GOT3 (cell line): ENCODE measurements around the gene STK32C.

Source experiments
- DNase-seq: peaks from one replicate; lab custom pipeline; 2025; ENCODE audit warnings: mixed read lengths; lab: John Stamatoyannopoulos, UW

STK32C gene

GRCh38 chr10:132182591-132182990 lies 125.2 kb downstream of the STK32C start:
- no peak for DNase-seq

DNA sequence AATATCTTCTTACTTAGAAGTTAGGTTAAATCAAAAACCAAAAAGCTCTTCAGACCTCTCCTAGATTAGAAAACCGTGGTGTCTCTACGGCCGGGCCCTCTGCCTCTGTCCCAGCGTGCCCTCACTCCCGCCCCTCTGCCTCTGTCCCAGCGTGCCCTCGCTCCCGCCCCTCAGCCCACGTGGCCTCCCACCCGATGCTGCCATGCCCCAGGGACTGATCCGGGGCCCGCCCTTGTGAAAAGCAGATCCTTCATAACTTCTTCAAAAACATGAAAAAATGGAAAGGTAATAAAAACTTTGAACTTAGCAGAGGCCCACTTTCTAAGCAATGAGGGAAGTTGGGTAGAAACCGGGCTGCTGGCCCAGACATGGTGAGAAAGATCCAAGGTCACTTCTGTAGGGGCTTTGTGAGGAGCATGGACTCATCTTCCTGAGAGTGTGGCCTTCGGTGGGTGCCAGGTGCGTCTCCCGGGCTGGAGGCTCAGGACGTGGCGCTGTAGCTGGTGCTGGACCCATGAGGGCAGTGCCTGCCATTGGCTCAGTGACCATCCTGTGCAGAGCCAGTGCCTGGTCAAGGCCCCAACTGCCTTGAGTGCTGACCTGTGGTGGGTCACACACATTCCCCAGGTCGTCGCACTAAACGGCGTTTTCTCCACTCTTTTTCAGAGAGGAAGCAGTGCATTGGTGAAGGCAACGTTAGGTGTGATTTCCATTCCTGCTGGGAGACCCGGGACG lies 125.9 kb downstream of the STK32C start:
- DNase-seq, result no peak

DNA sequence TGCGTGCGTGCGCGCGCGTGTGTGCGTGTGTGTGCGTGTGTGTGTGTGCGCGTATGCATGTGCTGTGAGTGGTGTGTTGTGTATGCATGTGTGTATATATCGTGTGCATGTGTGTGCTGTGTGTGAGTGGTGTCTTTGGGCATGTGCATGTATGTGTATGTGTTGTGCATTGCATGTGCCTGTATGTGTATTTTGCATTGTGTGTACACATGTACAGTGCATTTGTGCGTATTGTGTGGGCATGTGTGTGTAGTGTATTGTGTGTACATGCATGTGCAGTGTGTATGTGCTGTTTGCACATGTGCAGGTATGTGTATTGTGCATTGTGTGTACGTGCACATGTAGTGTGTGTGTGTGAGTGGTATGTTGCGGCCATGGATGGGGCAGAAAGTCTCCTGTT lies 127.0 kb downstream of the STK32C start:
- no peak for DNase-seq

GRCh38 chr10:132179551-132180392 lies 128.0 kb downstream of the STK32C start:
- no peak for DNase-seq

- DNase-seq, result no peak
These were observed 128.8 kb downstream of the STK32C start for GRCh38 chr10:132178672-132179545.

- no peak for DNase-seq
These were observed 129.7 kb downstream of the STK32C start for GRCh38 chr10:132178046-132178445.

GRCh38 chr10:132176623-132177500 lies 130.9 kb downstream of the STK32C start:
- DNase-seq, result no peak

GRCh38 chr10:132175907-132176581 lies 131.7 kb downstream of the STK32C start:
- DNase-seq, result no peak

DNA sequence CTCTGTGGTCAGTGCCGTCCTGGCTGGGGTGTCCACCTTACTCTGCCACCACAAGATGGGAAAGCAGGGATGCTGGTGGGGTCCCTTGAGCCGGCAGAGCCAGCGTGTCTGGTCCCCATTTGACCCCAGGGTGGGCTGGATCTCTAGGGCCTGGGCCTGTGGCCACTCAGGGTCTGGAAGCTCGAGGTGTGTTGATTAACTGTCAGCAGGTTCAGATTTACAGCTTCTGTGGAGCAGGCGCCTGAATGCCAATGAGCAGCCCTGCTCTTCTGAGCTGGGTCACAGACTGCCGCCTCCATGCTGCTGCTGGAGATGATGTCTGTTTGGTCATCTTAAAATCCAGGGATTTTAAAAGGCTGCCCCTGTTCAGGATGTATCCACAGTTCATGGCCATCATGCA lies 132.3 kb downstream of the STK32C start:
- no peak for DNase-seq

DNA sequence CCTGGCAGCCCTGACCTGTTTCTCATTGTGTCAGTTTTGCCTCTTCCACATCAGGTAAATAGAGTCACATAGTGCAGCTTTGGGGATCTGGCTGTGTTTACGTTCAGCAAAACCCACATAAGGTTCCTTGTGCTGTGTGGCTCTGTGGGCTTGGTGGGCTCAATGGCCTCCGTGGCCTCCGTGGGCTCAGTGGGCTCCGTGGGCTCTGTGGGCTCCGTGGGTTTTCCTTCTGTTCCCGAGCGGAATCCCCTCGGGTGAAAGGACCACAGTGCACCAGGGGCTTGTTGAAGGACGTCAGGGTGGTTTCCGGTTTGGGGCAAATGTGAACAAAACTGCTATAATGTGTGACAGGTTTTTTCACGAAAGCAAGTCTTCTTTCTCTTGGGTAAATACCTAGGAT lies 133.5 kb downstream of the STK32C start:
- DNase-seq, result no peak

- no peak for DNase-seq
These were observed 134.6 kb downstream of the STK32C start for GRCh38 chr10:132173185-132173584.

DNA sequence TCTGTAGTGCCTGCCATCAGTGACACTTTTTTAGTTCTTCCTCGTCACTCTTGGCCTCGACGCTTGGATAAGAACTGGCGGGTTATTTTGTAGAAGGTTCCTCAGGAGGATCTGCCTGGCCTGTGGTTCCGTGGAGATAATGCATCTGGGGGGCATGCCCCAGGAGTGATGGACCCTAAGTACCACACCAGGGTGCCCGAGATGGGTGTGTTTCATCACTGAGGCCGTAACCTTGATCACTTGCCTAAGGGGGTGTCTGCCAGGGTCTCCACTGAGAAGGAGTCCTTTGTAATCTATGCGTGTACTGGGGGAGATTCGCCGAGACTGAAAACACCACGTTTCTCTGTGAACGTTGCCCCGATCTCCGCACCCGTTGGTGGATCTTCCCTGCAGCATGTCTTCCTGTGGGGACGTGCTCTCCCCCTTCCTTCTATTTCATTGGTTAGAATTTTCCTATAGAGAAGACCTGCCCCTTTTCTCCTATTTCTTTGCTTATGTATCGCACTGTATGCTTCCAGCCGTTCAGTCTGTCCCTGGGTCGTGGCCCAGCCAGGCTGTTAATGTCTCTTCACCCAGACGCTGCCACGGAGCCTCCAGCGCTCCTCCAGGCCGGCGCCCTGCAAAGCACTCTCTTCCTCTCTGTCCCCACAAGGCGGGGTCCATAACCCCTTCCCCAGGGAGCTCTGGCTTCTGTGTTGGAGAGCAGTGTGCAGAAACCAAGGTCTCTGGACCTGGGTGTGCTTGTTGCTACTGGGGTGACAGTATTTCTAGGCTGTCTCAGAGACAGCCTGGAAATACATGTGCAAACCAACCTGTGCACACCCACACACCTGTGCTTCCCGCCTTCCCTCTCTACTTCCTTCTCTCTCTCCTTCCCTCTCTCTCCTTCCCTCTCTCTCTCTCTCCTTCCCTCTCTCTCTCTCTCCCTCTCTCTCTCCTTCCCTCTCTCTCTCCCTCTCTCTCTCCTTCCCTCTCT lies 135.4 kb downstream of the STK32C start:
- no peak for DNase-seq

DNA sequence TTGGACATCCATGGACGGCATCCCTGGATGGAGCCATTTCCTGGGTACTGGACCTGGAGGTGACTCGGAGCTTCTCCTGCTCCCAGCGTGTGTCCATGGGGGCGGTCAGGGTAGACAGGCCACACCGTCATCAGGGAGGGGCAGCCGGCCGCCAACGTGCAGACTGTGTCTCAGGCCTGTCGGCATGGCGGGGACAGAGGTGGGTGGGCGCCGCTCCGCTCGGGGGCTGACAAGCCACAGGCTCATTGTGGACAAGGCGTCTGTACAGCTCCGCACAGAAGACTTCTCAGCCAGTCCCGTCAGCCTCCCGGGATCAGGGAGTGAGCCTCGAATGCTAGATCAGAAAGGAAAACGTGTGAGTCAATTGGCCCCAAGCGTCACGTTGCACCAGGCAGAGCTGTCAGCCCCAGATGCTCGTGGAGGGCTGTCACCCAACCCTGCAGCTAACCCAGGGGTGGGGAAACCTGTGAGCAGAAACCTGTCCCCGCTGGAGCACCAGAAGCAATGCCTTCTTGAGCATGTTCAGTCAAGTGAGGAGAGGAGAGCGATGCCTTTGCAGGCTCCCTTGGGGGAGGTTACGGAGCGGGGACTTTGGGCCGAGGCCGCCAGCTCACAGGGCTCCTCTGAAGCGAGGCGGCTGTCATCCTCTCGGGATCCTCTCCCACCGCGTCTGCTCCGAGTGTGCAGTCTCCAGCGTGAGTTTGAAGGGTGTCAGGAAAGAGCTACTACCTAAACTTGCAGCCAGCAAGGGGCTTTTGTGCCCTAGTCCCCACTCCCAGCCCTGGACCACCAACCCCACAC lies 137.0 kb downstream of the STK32C start:
- no peak for DNase-seq

DNA sequence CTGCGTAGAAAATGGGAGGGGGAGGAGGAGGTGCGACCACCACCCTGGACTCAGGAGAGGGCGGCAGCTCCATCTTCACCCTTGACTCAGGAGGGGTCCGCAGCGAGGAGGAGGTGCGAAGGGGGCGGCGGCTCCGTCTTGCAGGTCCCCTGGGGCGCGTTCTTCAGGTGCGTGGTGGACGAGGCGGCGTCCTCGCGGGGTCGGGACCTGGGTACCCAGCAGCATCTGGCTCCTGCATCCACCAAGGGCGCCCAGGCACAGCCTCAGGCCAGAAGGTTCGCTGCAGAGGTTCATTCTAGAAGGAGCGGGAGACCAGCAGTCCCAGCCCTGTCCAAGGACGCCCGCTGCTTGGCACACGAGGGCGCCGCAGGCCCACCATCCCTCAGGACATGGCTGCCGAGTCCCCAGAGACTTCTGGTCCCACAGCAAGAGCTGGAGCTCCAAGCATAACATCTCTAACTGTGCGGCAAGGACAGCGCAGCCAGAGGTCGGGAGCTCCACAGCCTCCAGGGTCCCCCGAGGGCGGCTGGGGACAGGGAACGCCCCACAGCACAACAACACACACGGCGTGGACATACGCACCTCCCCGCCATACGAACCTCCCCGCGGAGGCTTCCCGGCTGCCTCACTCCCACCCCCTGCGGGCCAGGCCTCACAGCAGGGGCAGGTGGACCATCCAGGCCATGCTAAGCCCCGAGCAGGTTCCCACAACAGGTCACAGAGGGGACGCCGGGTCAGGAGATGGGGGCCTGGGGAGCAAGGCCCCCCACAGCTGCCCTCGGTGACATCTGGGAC lies 137.8 kb downstream of the STK32C start:
- DNase-seq, result no peak

DNA sequence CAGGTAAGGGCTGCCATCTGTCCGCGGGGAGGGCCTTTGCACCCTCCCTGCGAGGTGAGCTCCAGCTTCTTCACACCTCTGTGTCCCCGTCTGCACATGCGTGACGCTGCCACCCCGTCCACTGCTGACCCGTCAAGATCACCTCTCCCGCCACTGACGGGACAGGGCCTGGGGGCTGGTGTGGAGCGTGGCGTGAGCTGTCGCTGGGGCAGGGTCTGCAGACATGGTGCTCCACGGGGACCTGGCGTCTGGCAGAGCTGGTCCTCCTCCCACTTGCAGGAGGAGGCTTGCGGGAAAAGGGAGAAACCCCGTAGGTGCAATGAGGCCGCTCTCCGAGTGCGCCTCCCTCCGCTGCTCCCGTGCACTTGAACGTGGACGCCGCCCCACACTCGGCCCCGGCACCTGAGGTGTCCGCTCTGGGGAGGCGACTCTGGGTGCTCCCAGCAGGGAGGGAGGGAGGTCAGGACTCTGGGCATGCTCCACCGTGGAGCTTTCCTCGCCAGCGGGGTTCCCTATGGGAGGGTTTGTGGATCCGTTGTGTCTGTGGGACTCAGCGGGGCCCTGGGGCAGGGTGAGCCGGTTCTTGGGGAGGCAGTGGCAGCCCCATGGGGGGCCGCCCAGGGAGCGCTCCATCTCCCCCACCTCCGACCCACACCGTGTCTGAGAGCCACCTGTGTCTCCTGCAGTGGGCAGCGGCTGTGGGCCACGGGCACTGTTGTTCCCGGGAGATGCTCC lies 138.6 kb downstream of the STK32C start:
- no peak for DNase-seq

DNA sequence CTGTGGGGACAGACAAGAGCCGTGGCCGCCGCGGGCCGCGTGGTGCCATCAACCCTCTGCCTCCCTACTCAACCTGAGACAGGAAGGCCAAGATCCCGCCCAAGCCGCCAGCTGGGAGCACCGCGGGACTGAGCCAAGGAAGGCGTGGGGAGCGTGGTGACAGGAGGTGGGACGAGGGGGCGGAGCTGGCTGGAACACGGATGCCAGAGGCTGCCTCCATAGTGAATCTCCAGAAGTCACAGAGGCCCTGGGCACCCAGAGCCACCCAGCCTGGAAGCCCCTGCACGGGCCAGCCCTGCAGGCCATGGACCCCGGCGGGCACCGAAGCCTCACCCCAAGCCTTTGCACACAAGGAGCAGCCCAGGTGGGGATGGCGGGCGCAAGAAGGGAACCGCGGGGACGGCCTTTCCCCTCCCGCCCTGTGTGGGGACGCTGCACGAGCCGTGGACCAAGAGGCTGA lies 139.1 kb downstream of the STK32C start:
- DNase-seq, result no peak

- no peak for DNase-seq
These were observed 139.8 kb downstream of the STK32C start for GRCh38 chr10:132167976-132168375.
